HepG2 (cell line): Measurements from ENCODE around the gene HECA. TPM values are rescaled to one million over a fixed set of nuclear protein-coding genes. Genes with fewer than 3 reads are reported as not detected.

Source experiments
- ATAC-seq: fragments of 200-7000 bp; cut with Tn5 transposase; 3 replicates; pipeline ENCODE4 v1.9.1; 2020; ENCODE audit warnings: mild to moderate bottlenecking, moderate library complexity
- BruUV-seq: library from RNA; stranded (reverse); fragments of 400-500 nt; replicated peaks from 2 replicates; lab custom pipeline; 2021; lab: Mats Ljungman, UMichigan
- CTCF ChIA-PET: fragments of 300-600 bp; formaldehyde crosslinking; extraction: SDS; loops from one replicate; lab custom pipeline; 2021; ENCODE audit warnings: low total read pairs, inconsistent platforms, low intra/inter-chr PET ratio; lab: Yijun Ruan, JAX
- POLR2A ChIA-PET: fragments of 350-600 bp; sonication (Branson Sonifier 250); formaldehyde crosslinking; loops from one replicate; lab custom pipeline; 2020; ENCODE audit warnings: antibody characterized with exemption, inconsistent platforms; lab: Yijun Ruan, JAX
- DNase-seq: peaks from one replicate; pipeline ENCODE4 v3.0.0-alpha.2; 2015; ENCODE audit warnings: low spot score
- FAIRE-seq: peaks from 3 replicates; lab custom pipeline; 2011; peaks lifted over from hg19 to GRCh38; lab: Jason Lieb, UNC
- H2AFZ ChIP-seq: one replicate; pipeline ENCODE4 v1.6.1; 2011; ENCODE audit warnings: low read length, inconsistent platforms
- H3K27ac ChIP-seq: fragments of 300-600 bp; 3 replicates; pipeline ENCODE4 v1.8.0; 2011; ENCODE audit warnings: mixed run types, mild to moderate bottlenecking, mixed read lengths, low read length, inconsistent platforms; ENCODE audit not compliant: insufficient read depth; ENCODE audit errors: extremely low read length
- H3K27me3 ChIP-seq, 2 experiments: fragments of 200-600 bp in 1 of 2; 2 replicates in 1 of 2; 3 replicates in 1 of 2; pipeline versions ENCODE4 v1.6.0 to v1.8.0; 2011; ENCODE audit warnings: low read length in 2 of 2, mild to moderate bottlenecking in 2 of 2, moderate library complexity in 2 of 2, inconsistent platforms in 1 of 2; ENCODE audit not compliant: insufficient read depth in 2 of 2, control insufficient read depth in 1 of 2
- H3K36me3 ChIP-seq, 2 experiments: fragments of 200-600 bp in 1 of 2; replicated peaks in 1 of 2; 2 replicates in 1 of 2; 3 replicates in 1 of 2; pipeline versions ENCODE4 v1.5.1 to v1.8.0; 2011; ENCODE audit warnings: low read length in 2 of 2, inconsistent platforms in 1 of 2; ENCODE audit not compliant: insufficient read depth in 2 of 2, control insufficient read depth in 1 of 2
- H3K4me1 ChIP-seq: 2 replicates; pipeline ENCODE4 v1.5.1; 2012; ENCODE audit warnings: low read length, inconsistent platforms; ENCODE audit not compliant: insufficient read depth
- H3K4me2 ChIP-seq: 2 replicates; pipeline ENCODE4 v1.6.0; 2011; ENCODE audit warnings: low read depth, low read length, inconsistent platforms
- H3K4me3 ChIP-seq, 3 experiments: fragments of 200-600 bp in 1 of 3; sonication (generic), shearing (Covaris generic) in 1 of 3; replicated peaks in 1 of 3; 2 replicates each; pipeline ENCODE4 v1.5.1; 2011 to 2016; ENCODE audit warnings: low read length in 3 of 3, inconsistent platforms in 2 of 3, low read depth in 2 of 3, mild to moderate bottlenecking in 2 of 3, control low read depth in 1 of 3, mixed read lengths in 1 of 3; ENCODE audit not compliant: insufficient read depth in 1 of 3
- H3K79me2 ChIP-seq: one replicate; pipeline ENCODE4 v1.6.1; 2011; ENCODE audit warnings: low read length, inconsistent platforms; ENCODE audit not compliant: insufficient read depth
- H3K9ac ChIP-seq: 2 replicates; pipeline ENCODE4 v1.6.0; 2011; ENCODE audit warnings: mild to moderate bottlenecking, low read depth, low read length, inconsistent platforms; ENCODE audit not compliant: insufficient read depth
- H3K9me3 ChIP-seq: 2 replicates; pipeline ENCODE4 v1.5.1; 2012; ENCODE audit warnings: mild to moderate bottlenecking, low read length
- H4K20me1 ChIP-seq: 2 replicates; pipeline ENCODE4 v1.6.0; 2011; ENCODE audit warnings: inconsistent platforms, mild to moderate bottlenecking, low read length, moderate library complexity; ENCODE audit not compliant: insufficient read depth
- BRD4 ChIP-seq: sonication (generic); formaldehyde crosslinking; IDR thresholded peaks from 2 replicates; pipeline ENCODE4 v1.4.0; 2020; ENCODE audit warnings: missing genetic modification reagents
- HNRNPK ChIP-seq: fragments of 200-400 bp; formaldehyde crosslinking; IDR thresholded peaks from 2 replicates; pipeline ENCODE4 v1.6.1; 2018; ENCODE audit warnings: low read length, low read depth, moderate library complexity, mild to moderate bottlenecking; ENCODE audit not compliant: poor library complexity, severe bottlenecking
- JUNB ChIP-seq: sonication (generic); formaldehyde crosslinking; IDR thresholded peaks from 2 replicates; pipeline ENCODE4 v1.8.0; 2022; ENCODE audit warnings: missing genetic modification reagents, mild to moderate bottlenecking, borderline replicate concordance
- ZFAT ChIP-seq: sonication (generic); formaldehyde crosslinking; conservative IDR thresholded peaks from 2 replicates; pipeline ENCODE4 v1.8.1; 2023; ENCODE audit warnings: missing genetic modification reagents, inconsistent platforms
- ZFP37 ChIP-seq: sonication (generic); formaldehyde crosslinking; IDR thresholded peaks from 2 replicates; pipeline ENCODE4 v1.4.0; 2020; ENCODE audit warnings: missing genetic modification reagents, borderline replicate concordance
- ZMYM4 ChIP-seq: sonication (generic); formaldehyde crosslinking; IDR thresholded peaks from 2 replicates; pipeline ENCODE4 v1.8.1; 2023; ENCODE audit warnings: mild to moderate bottlenecking, missing genetic modification reagents
- ZNF282 ChIP-seq: fragments of 450-650 bp; IDR thresholded peaks from 2 replicates; pipeline ENCODE4 v1.6.1; 2018; ENCODE audit not compliant: partially characterized antibody
- ZNF382 ChIP-seq: sonication (generic); formaldehyde crosslinking; IDR thresholded peaks from 2 replicates; pipeline ENCODE4 v1.5.0; 2020; ENCODE audit warnings: missing genetic modification reagents, mild to moderate bottlenecking, borderline replicate concordance
- ZNF414 ChIP-seq: sonication (generic); formaldehyde crosslinking; IDR thresholded peaks from 2 replicates; pipeline ENCODE4 v1.5.0; 2020; ENCODE audit warnings: missing genetic modification reagents
- ZNF614 ChIP-seq: IDR thresholded peaks from 2 replicates; pipeline ENCODE4 v1.6.1; 2018; ENCODE audit warnings: missing biosample characterization, missing genetic modification reagents, inconsistent platforms, borderline replicate concordance
- ZNF790 ChIP-seq: sonication (generic); formaldehyde crosslinking; IDR thresholded peaks from 2 replicates; pipeline ENCODE4 v1.8.0; 2022; ENCODE audit warnings: missing genetic modification reagents, mild to moderate bottlenecking, borderline replicate concordance
- ZNF850 ChIP-seq: sonication (generic); formaldehyde crosslinking; conservative IDR thresholded peaks from 2 replicates; pipeline ENCODE4 v1.9.0; 2021; ENCODE audit warnings: mild to moderate bottlenecking, missing genetic modification reagents
- WGBS: methylation state at CpG from one replicate; pipeline ENCODE4 v1.1.6; 2017; ENCODE audit warnings: low lambda C conversion rate; 5-methylcytosine and 5-hydroxymethylcytosine counted together
- in situ Hi-C: cut with HindIII; loops from 2 replicates; pipeline ENCODE4 v1.10.0; 2017; ENCODE audit warnings: low pct_unique_long_range_greater_than_20kb; ENCODE audit not compliant: extremely low pct_ligation_motif_present
- intact Hi-C: fragments of 100-400 bp; cut with micrococcal nuclease; formaldehyde crosslinking; loops from one replicate; pipeline ENCODE4 v1.10.0; 2022; ENCODE audit not compliant: unreplicated experiment
- polyA plus RNA-seq, 8 experiments: library from polyadenylated mRNA; depleted of rRNA in 3 of 8; stranded (reverse) in 7 of 8; unstranded in 1 of 8; fragments of >200 nt; fragmentation: Illumina TruSeq in 4 of 8; extraction: Trizol in 4 of 8; gene quantifications; 2 replicates each; pipeline versions ENCODE4 v1.2.1 to v1.2.3, GENCODE V29; 2011 to 2016; ENCODE audit warnings: low read depth in 4 of 8, missing spikeins in 1 of 8, mixed read lengths in 1 of 8; ENCODE audit not compliant: insufficient read depth in 1 of 8
- total RNA-seq, 5 experiments: library from RNA; depleted of rRNA; stranded (reverse); fragments of >200 nt; fragmentation: Illumina TruSeq; extraction: Trizol; gene quantifications; 2 replicates each; pipeline ENCODE4 v1.2.3, GENCODE V29; 2016; ENCODE audit warnings: low read depth in 1 of 5

HECA gene
- total and polyA plus RNA-seq, 2 of the 13 experiments (the other 11 are each of a cell fraction or from before 2014, with no cell fraction given) = 0.18 to 0.49 TPM

GRCh38 chr6:139129284-139129683, 5.6 kb upstream of the HECA start (continued):
- TF ChIP-seq BRD4 (CRISPR knock-in tag) = no peak
- TF ChIP-seq HNRNPK = no peak
- no peak for TF ChIP-seq ZNF790 (CRISPR knock-in tag)
- TF ChIP-seq ZNF614 (CRISPR knock-in tag) = no peak
- TF ChIP-seq ZFAT (CRISPR knock-in tag) = no peak

- Histone ChIP-seq H3K9me3 (no peaks in the 10 kb centered on the region), H3K27me3 (peaks cover 4 to 34% of the 10 kb centered on the region in 2 experiments; a peak in 4 of 5 replicates), H4K20me1 (no peaks in the 10 kb centered on the region), H3K36me3 (no peaks in the 10 kb centered on the region), H2AFZ (no peak overlapping the region), H3K4me1 (0 out of 2 replicates have a peak, but pooled peaks cover 15% of the 10 kb centered on the region), H3K4me3 (no peak overlapping the region), H3K79me2 (no peaks in the 10 kb centered on the region), H3K9ac (no peak overlapping the region), H3K27ac (no peak overlapping the region), H3K4me2 (no peak overlapping the region)
- no peak for DNase-seq
- no peak for ATAC-seq
- ChIA-PET POLR2A (no interaction called here), CTCF (no interaction called here)
- no TSS peak for BruUV-seq
- intact Hi-C loops (no loop called here), in situ Hi-C loops (loop anchor here (10.0 kb wide), 1 partner anchor 233 kb away; no protein-coding TSS in a partner anchor)
- no peak for TF ChIP-seq ZNF382 (CRISPR knock-in tag)
- TF ChIP-seq JUNB (CRISPR knock-in tag) = no peak
- TF ChIP-seq ZNF282 = no peak
- no peak for TF ChIP-seq ZNF850 (CRISPR knock-in tag)
- TF ChIP-seq ZNF414 (CRISPR knock-in tag) = no peak
- TF ChIP-seq ZMYM4 = no peak
- TF ChIP-seq ZFP37 = no peak
- no peak for FAIRE-seq
- WGBS = 26% methylated on average over 6 of the region's 6 CpGs
These were observed 3.1 kb upstream of the HECA start for GRCh38 chr6:139131736-139132280.
